Activated T-helper 17 cell treated with anti-CD3 and anti-CD28 coated beads, Interleukin-2, amount 50 U/mL, for 72 hours (primary cell): ENCODE measurements around the gene CROCC2. TPM values are rescaled to one million over a fixed set of nuclear protein-coding genes. Genes with fewer than 3 reads are reported as not detected.

Experiments
- ATAC-seq: fragments of 150-1000 bp; cut with Tn5 transposase; replicated peaks from 2 replicates; pipeline ENCODE4 v1.10.0; 2021; ENCODE audit warnings: mild to moderate bottlenecking, moderate library complexity
- H3K27ac Mint-ChIP-seq: one replicate; pipeline ENCODE4 v1.8.0; 2022; ENCODE audit warnings: mixed read lengths
- H3K27me3 Mint-ChIP-seq: one replicate; pipeline ENCODE4 v1.8.0; 2022; ENCODE audit warnings: mixed read lengths
- H3K36me3 Mint-ChIP-seq: one replicate; pipeline ENCODE4 v1.8.0; 2022; ENCODE audit warnings: low read depth, mild to moderate bottlenecking, mixed read lengths
- H3K4me1 Mint-ChIP-seq: one replicate; pipeline ENCODE4 v1.8.0; 2022; ENCODE audit warnings: mixed read lengths
- H3K4me3 Mint-ChIP-seq: one replicate; pipeline ENCODE4 v1.8.0; 2022; ENCODE audit warnings: mild to moderate bottlenecking, mixed read lengths
- H3K9me3 Mint-ChIP-seq: one replicate; pipeline ENCODE4 v1.8.0; 2022; ENCODE audit warnings: mixed read lengths
- total RNA-seq, 2 donors: library from RNA; stranded (reverse); gene quantifications; one replicate each; pipeline ENCODE4 v1.2.3, GENCODE V29; 2022

Gene CROCC2
- total RNA-seq, 2 donors from 2014 or later, result not detected

- Mint-ChIP-seq H3K36me3 (no peaks in the 10 kb centered on the region), H3K4me3 (no peak overlapping the region), H3K9me3 (no peaks in the 10 kb centered on the region), H3K4me1 (no peaks in the 10 kb centered on the region), H3K27ac (no peak overlapping the region), H3K27me3 (no peaks in the 10 kb centered on the region)
- ATAC-seq, result no peak
Observed at GRCh38 chr2:240988146-240988545, 82.0 kb downstream of the CROCC2 start.

GRCh38 chr2:240988571-240989271 lies 82.6 kb downstream of the CROCC2 start:
- H3K9me3 Mint-ChIP-seq, result no peaks in the 10 kb centered on the region
- H3K36me3 Mint-ChIP-seq, result no peaks in the 10 kb centered on the region
- no peaks in the 10 kb centered on the region for H3K27me3 Mint-ChIP-seq
- ATAC-seq, result no peak
- no peak overlapping the region for H3K4me3 Mint-ChIP-seq
- H3K4me1 Mint-ChIP-seq, result no peaks in the 10 kb centered on the region
- H3K27ac Mint-ChIP-seq, result no peak overlapping the region

- H3K27me3 Mint-ChIP-seq, result no peaks in the 10 kb centered on the region
- H3K36me3 Mint-ChIP-seq, result no peaks in the 10 kb centered on the region
- H3K27ac Mint-ChIP-seq, result no peak overlapping the region
- H3K9me3 Mint-ChIP-seq, result no peaks in the 10 kb centered on the region
- ATAC-seq, result no peak
- no peaks in the 10 kb centered on the region for H3K4me1 Mint-ChIP-seq
- no peak overlapping the region for H3K4me3 Mint-ChIP-seq
Observed at GRCh38 chr2:240989451-240990265, 83.5 kb downstream of the CROCC2 start.

GRCh38 chr2:240990266-240990529 lies 84.1 kb downstream of the CROCC2 start:
- no peak overlapping the region for H3K4me3 Mint-ChIP-seq

GRCh38 chr2:240990726-240991377 lies 84.7 kb downstream of the CROCC2 start:
- no peaks in the 10 kb centered on the region for H3K36me3 Mint-ChIP-seq
- no peak overlapping the region for H3K27ac Mint-ChIP-seq
- no peaks in the 10 kb centered on the region for H3K4me1 Mint-ChIP-seq
- no peak overlapping the region for H3K4me3 Mint-ChIP-seq
- H3K27me3 Mint-ChIP-seq, result no peaks in the 10 kb centered on the region
- no peaks in the 10 kb centered on the region for H3K9me3 Mint-ChIP-seq
- no peak for ATAC-seq

More at GRCh38 chr2:240990266-240990529, 84.1 kb downstream of the CROCC2 start:
- no peaks in the 10 kb centered on the region for H3K36me3 Mint-ChIP-seq
- H3K9me3 Mint-ChIP-seq, result no peaks in the 10 kb centered on the region
- no peak for ATAC-seq
- H3K27ac Mint-ChIP-seq, result no peak overlapping the region
- no peaks in the 10 kb centered on the region for H3K4me1 Mint-ChIP-seq
- no peaks in the 10 kb centered on the region for H3K27me3 Mint-ChIP-seq

- Mint-ChIP-seq H3K27me3 (no peaks in the 10 kb centered on the region), H3K27ac (no peak overlapping the region), H3K36me3 (no peaks in the 10 kb centered on the region), H3K4me3 (no peak overlapping the region), H3K4me1 (no peaks in the 10 kb centered on the region), H3K9me3 (no peaks in the 10 kb centered on the region)
- ATAC-seq, result no peak
Observed at GRCh38 chr2:240991378-240992263, 85.5 kb downstream of the CROCC2 start.

- Mint-ChIP-seq H3K27me3 (peaks cover 7% of the 10 kb centered on the region), H3K27ac (no peak overlapping the region), H3K4me1 (no peaks in the 10 kb centered on the region), H3K36me3 (no peaks in the 10 kb centered on the region), H3K4me3 (no peak overlapping the region), H3K9me3 (no peaks in the 10 kb centered on the region)
- no peak for ATAC-seq
Observed at GRCh38 chr2:240992572-240993291, 86.6 kb downstream of the CROCC2 start.

GRCh38 chr2:240993446-240994170 lies 87.5 kb downstream of the CROCC2 start:
- peaks cover 7% of the 10 kb centered on the region for H3K27me3 Mint-ChIP-seq
- H3K36me3 Mint-ChIP-seq, result no peaks in the 10 kb centered on the region
- H3K4me3 Mint-ChIP-seq, result no peak overlapping the region
- no peaks in the 10 kb centered on the region for H3K9me3 Mint-ChIP-seq
- ATAC-seq, result no peak
- H3K4me1 Mint-ChIP-seq, result no peaks in the 10 kb centered on the region
- no peak overlapping the region for H3K27ac Mint-ChIP-seq

- H3K27ac Mint-ChIP-seq, result no peak overlapping the region
- no peaks in the 10 kb centered on the region for H3K4me1 Mint-ChIP-seq
- ATAC-seq, result no peak
Observed at GRCh38 chr2:240994171-240994896, 88.2 kb downstream of the CROCC2 start.

GRCh38 chr2:240995041-240996021 lies 89.2 kb downstream of the CROCC2 start:
- Mint-ChIP-seq H3K9me3 (no peaks in the 10 kb centered on the region), H3K27ac (no peak overlapping the region), H3K4me1 (peaks cover 6% of the 10 kb centered on the region), H3K4me3 (no peak overlapping the region), H3K36me3 (no peaks in the 10 kb centered on the region), H3K27me3 (peaks cover 14% of the 10 kb centered on the region)
- ATAC-seq, result no peak

More at GRCh38 chr2:240994171-240994896, 88.2 kb downstream of the CROCC2 start:
- Mint-ChIP-seq H3K4me3 (no peak overlapping the region), H3K27me3 (peaks cover 7% of the 10 kb centered on the region), H3K9me3 (no peaks in the 10 kb centered on the region), H3K36me3 (no peaks in the 10 kb centered on the region)

- Mint-ChIP-seq H3K4me3 (no peak overlapping the region), H3K27me3 (peaks cover 18% of the 10 kb centered on the region), H3K9me3 (no peaks in the 10 kb centered on the region), H3K4me1 (peaks cover 6% of the 10 kb centered on the region), H3K36me3 (no peaks in the 10 kb centered on the region), H3K27ac (no peak overlapping the region)
- ATAC-seq, result no peak
Observed at GRCh38 chr2:240996161-240996833, 90.2 kb downstream of the CROCC2 start.

- Mint-ChIP-seq H3K9me3 (no peaks in the 10 kb centered on the region), H3K4me3 (no peak overlapping the region), H3K27ac (no peak overlapping the region), H3K4me1 (peaks cover 6% of the 10 kb centered on the region), H3K27me3 (peaks cover 20% of the 10 kb centered on the region), H3K36me3 (no peaks in the 10 kb centered on the region)
- no peak for ATAC-seq
Observed at GRCh38 chr2:240996834-240997140, 90.7 kb downstream of the CROCC2 start.
